H9 (cell line): Measurements from ENCODE around the gene EGLN1. TPM values are rescaled to one million over a fixed set of nuclear protein-coding genes. Genes with fewer than 3 reads are reported as not detected.

Experiments
- DNase-seq: peaks from one replicate; pipeline ENCODE4 v3.0.0-alpha.2; 2017
- H2AFZ ChIP-seq: one replicate; pipeline ENCODE4 v1.6.1; 2013; ENCODE audit warnings: mild to moderate bottlenecking, low read length, control low read depth, moderate library complexity
- H2AK5ac ChIP-seq: 2 replicates; pipeline ENCODE4 v1.6.1; 2013; ENCODE audit warnings: low read length, control low read depth, mixed read lengths; ENCODE audit not compliant: insufficient read length
- H2BK120ac ChIP-seq: one replicate; pipeline ENCODE4 v1.6.1; 2013; ENCODE audit warnings: low read depth, mild to moderate bottlenecking, low read length, control low read depth, inconsistent platforms; ENCODE audit not compliant: poor library complexity, severe bottlenecking
- H2BK12ac ChIP-seq: 2 replicates; pipeline ENCODE4 v1.6.1; 2013; ENCODE audit warnings: low read length, control low read depth, mixed read lengths, low read depth; ENCODE audit not compliant: insufficient read length
- H2BK15ac ChIP-seq: 2 replicates; pipeline ENCODE4 v1.6.1; 2013; ENCODE audit warnings: low read depth, low read length, control low read depth
- H2BK20ac ChIP-seq: one replicate; pipeline ENCODE4 v1.6.1; 2013; ENCODE audit warnings: low read depth, mild to moderate bottlenecking, low read length, control low read depth, inconsistent platforms; ENCODE audit not compliant: poor library complexity, severe bottlenecking
- H2BK5ac ChIP-seq: 2 replicates; pipeline ENCODE4 v1.6.1; 2013; ENCODE audit warnings: low read length, control low read depth, mixed read lengths; ENCODE audit not compliant: insufficient read length
- H3K14ac ChIP-seq: 2 replicates; pipeline ENCODE4 v1.6.1; 2013; ENCODE audit warnings: low read length, control low read depth; ENCODE audit not compliant: insufficient read depth
- H3K18ac ChIP-seq: 2 replicates; pipeline ENCODE4 v1.6.1; 2013; ENCODE audit warnings: low read depth, mild to moderate bottlenecking, mixed read lengths, low read length, control low read depth; ENCODE audit not compliant: insufficient read length
- H3K23ac ChIP-seq: 2 replicates; pipeline ENCODE4 v1.6.1; 2013; ENCODE audit warnings: low read length, control low read depth, mixed read lengths, low read depth; ENCODE audit not compliant: insufficient read length
- H3K23me2 ChIP-seq: 2 replicates; pipeline ENCODE4 v1.6.1; 2013; ENCODE audit warnings: low read depth, mild to moderate bottlenecking, mixed read lengths, low read length, control low read depth; ENCODE audit not compliant: insufficient read length, poor library complexity, severe bottlenecking
- H3K27ac ChIP-seq: 2 replicates; pipeline ENCODE4 v1.5.1; 2013; ENCODE audit warnings: low read length, control low read depth, mixed read lengths, low read depth; ENCODE audit not compliant: insufficient read length
- H3K27me3 ChIP-seq: 2 replicates; pipeline ENCODE4 v1.6.1; 2013; ENCODE audit warnings: low read length, control low read depth, inconsistent platforms; ENCODE audit not compliant: insufficient read depth
- H3K4ac ChIP-seq: 2 replicates; pipeline ENCODE4 v1.6.1; 2013; ENCODE audit warnings: low read depth, mild to moderate bottlenecking, control low read depth, inconsistent platforms, low read length, moderate library complexity
- H3K4me1 ChIP-seq: 2 replicates; pipeline ENCODE4 v1.6.1; 2013; ENCODE audit warnings: low read length, control low read depth, inconsistent platforms; ENCODE audit not compliant: insufficient read depth
- H3K4me2 ChIP-seq: 2 replicates; pipeline ENCODE4 v1.6.1; 2013; ENCODE audit warnings: low read length, control low read depth, mixed read lengths; ENCODE audit not compliant: insufficient read length, insufficient read depth
- H3K56ac ChIP-seq: 2 replicates; pipeline ENCODE4 v1.6.1; 2013; ENCODE audit warnings: low read depth, mild to moderate bottlenecking, mixed read lengths, low read length, control low read depth; ENCODE audit not compliant: insufficient read length
- H3K79me1 ChIP-seq: 2 replicates; pipeline ENCODE4 v1.6.1; 2013; ENCODE audit warnings: low read depth, mild to moderate bottlenecking, moderate library complexity, low read length, control low read depth, inconsistent platforms; ENCODE audit not compliant: insufficient read depth, poor library complexity, severe bottlenecking
- H3K79me2 ChIP-seq: 2 replicates; pipeline ENCODE4 v1.6.1; 2013; ENCODE audit warnings: low read length, control low read depth, inconsistent platforms; ENCODE audit not compliant: insufficient read depth
- H3K9ac ChIP-seq: 2 replicates; pipeline ENCODE4 v1.6.1; 2013; ENCODE audit warnings: low read length, control low read depth, mixed read lengths; ENCODE audit not compliant: insufficient read length; ENCODE audit errors: extremely low read depth
- H3K9me3 ChIP-seq: one replicate; pipeline ENCODE4 v1.6.1; 2013; ENCODE audit warnings: low read depth, low read length, inconsistent platforms; ENCODE audit not compliant: control insufficient read depth
- H3T11ph ChIP-seq: one replicate; pipeline ENCODE4 v1.6.1; 2013; ENCODE audit warnings: mild to moderate bottlenecking, low read length, control low read depth, inconsistent platforms
- H4K20me1 ChIP-seq: one replicate; pipeline ENCODE4 v1.6.1; 2013; ENCODE audit not compliant: control insufficient read depth, insufficient read length, insufficient read depth
- H4K5ac ChIP-seq: 2 replicates; pipeline ENCODE4 v1.6.1; 2013; ENCODE audit warnings: low read depth, mild to moderate bottlenecking, mixed read lengths, low read length, control low read depth; ENCODE audit not compliant: insufficient read length
- H4K8ac ChIP-seq: replicated peaks from 2 replicates; pipeline ENCODE4 v1.6.1; 2013; ENCODE audit warnings: low read length, control low read depth, mixed read lengths, low read depth; ENCODE audit not compliant: insufficient read length
- H4K91ac ChIP-seq: 2 replicates; pipeline ENCODE4 v1.6.1; 2013; ENCODE audit warnings: low read depth, mild to moderate bottlenecking, moderate library complexity, mixed read lengths, low read length, control low read depth; ENCODE audit not compliant: insufficient read length
- H3K27ac Mint-ChIP-seq, 3 experiments: 2 replicates in 2 of 3; 3 replicates in 1 of 3; pipeline ENCODE4 v1.8.0; 2020 to 2021; ENCODE audit warnings: mixed read lengths in 3 of 3, mild to moderate bottlenecking in 1 of 3, moderate library complexity in 1 of 3
- H3K27me3 Mint-ChIP-seq: 2 replicates; pipeline ENCODE4 v1.8.0; 2021; ENCODE audit warnings: low read depth, mild to moderate bottlenecking, moderate library complexity, mixed read lengths
- H3K36me3 Mint-ChIP-seq, 3 experiments: 2 replicates in 2 of 3; 3 replicates in 1 of 3; pipeline ENCODE4 v1.8.0; 2020 to 2021; ENCODE audit warnings: low read depth in 3 of 3, mixed read lengths in 3 of 3; ENCODE audit not compliant: insufficient read depth in 1 of 3
- H3K4me1 Mint-ChIP-seq, 2 experiments: 2 replicates each; pipeline ENCODE4 v1.8.0; 2020; ENCODE audit warnings: mixed read lengths in 2 of 2
- H3K4me3 Mint-ChIP-seq, 2 experiments: 2 replicates in 1 of 2; 3 replicates in 1 of 2; pipeline ENCODE4 v1.8.0; 2020 to 2021; ENCODE audit warnings: mild to moderate bottlenecking in 2 of 2, mixed read lengths in 2 of 2, moderate library complexity in 1 of 2
- H3K9me3 Mint-ChIP-seq, 2 experiments: 2 replicates in 1 of 2; 3 replicates in 1 of 2; pipeline ENCODE4 v1.8.0; 2020; ENCODE audit warnings: mild to moderate bottlenecking in 2 of 2, mixed read lengths in 2 of 2, moderate library complexity in 1 of 2
- CTCF ChIP-seq: fragments of 200-600 bp; sonication (generic); conservative IDR thresholded peaks from 3 replicates; pipeline ENCODE4 v1.8.0; 2021; ENCODE audit warnings: antibody characterized with exemption, mild to moderate bottlenecking
- WGBS: extraction: QIAGEN DNeasy Blood & Tissue Kit; methylation state at CpG from one replicate; pipeline ENCODE4 v1.1.7; 2013; ENCODE audit warnings: missing lambda C conversion rate, low lambda C conversion rate, mixed read lengths; ENCODE audit not compliant: insufficient read length; ENCODE audit errors: extremely low coverage; 5-methylcytosine and 5-hydroxymethylcytosine counted together
- total RNA-seq: library from RNA; stranded (reverse); gene quantifications from 2 replicates; pipeline ENCODE4 v1.2.1, GENCODE V29; 2021

EGLN1 gene
- total RNA-seq, 1 experiment from 2014 or later = 8.4 TPM

DNA sequence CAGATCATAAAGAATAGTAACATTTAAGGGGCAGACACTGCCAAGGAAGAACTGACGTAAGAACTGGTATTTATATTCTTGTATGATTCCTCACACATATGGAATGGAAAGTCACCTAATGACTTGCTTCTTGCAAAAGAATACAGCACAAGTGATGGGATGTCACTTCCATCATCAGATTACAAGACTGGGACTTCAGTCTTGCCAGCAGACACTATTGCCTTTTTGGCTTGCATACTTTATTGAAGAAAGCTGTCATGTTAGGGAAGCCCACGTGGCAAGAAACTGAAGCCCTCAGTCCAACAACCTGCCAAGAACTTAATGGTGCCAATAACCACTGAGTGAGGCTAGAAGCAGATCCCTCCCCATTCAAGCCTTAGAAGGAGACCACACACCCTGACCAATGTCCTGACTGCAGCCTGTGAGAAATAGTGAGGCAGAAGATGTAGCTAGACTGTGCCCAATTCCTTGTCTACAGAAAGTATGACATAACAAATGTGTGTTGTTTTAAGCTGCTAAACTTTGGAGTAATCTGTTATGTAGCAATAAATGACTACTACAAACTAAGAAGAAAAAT, 12.0 kb downstream of the EGLN1 start:
- H3K27ac Mint-ChIP-seq = no peak overlapping the region
- Histone ChIP-seq H3K4me2 (no peak overlapping the region), H4K91ac (no peak overlapping the region), H3K79me2 (no peaks in the 10 kb centered on the region), H3K4me1 (no peaks in the 10 kb centered on the region), H3K14ac (no peak overlapping the region), H2AK5ac (no peak overlapping the region), H2BK15ac (no peak overlapping the region), H3K56ac (no peak overlapping the region), H2BK12ac (no peak overlapping the region), H2AFZ (no peak overlapping the region), H3K9ac (no peak overlapping the region), H2BK5ac (no peak overlapping the region), H3K23ac (no peak overlapping the region), H2BK20ac (no peak overlapping the region), H3K4ac (no peak overlapping the region), H3K23me2 (no peaks in the 10 kb centered on the region), H3K18ac (no peak overlapping the region), H3K27me3 (no peaks in the 10 kb centered on the region), H3K27ac (no peak overlapping the region), H3K79me1 (no peaks in the 10 kb centered on the region), H4K5ac (no peak overlapping the region), H2BK120ac (no peak overlapping the region), H4K8ac (no peak overlapping the region), H3K9me3 (no peaks in the 10 kb centered on the region), H4K20me1 (no peaks in the 10 kb centered on the region), H3T11ph (no peak overlapping the region)
- H3K36me3 Mint-ChIP-seq = no peaks in the 10 kb centered on the region
- TF ChIP-seq CTCF = no peak
- no peak overlapping the region for H3K4me3 Mint-ChIP-seq
- H3K4me1 Mint-ChIP-seq = no peaks in the 10 kb centered on the region; a peak in 1 of 4 replicates
- no peaks in the 10 kb centered on the region for H3K27me3 Mint-ChIP-seq
- no CpG with 5 or more reads among the region's 2 CpGs for WGBS
- no peak for DNase-seq
- H3K9me3 Mint-ChIP-seq = no peaks in the 10 kb centered on the region; a peak in 1 of 5 replicates
